ENCODE data around the gene LAPTM5. TPM values are rescaled to one million over a fixed set of nuclear protein-coding genes. Genes with fewer than 3 reads are reported as not detected.

The LAPTM5 gene
- total and polyA plus RNA-seq, 2 of the 8 experiments (the other 6 are each of a cell fraction or from before 2014, with no cell fraction given) = 0.37 to 1.4 TPM

GRCh38 chr1:30714025-30714424 is 43.5 kb downstream of the LAPTM5 start (continued):
- TF ChIP-seq JUN (IDR thresholded peaks at IDR 0.05; ENCODE audit: low read depth, low read length) (no peak), CTCF (IDR thresholded peaks at IDR 0.05; ENCODE audit: control extremely low read depth in 1 of 3, insufficient read depth in 1 of 3, low read depth in 1 of 3, low read length in 3 of 3) (no peak), SIN3A (conservative IDR thresholded peaks at IDR 0.05 in 1 of 2, IDR thresholded peaks at IDR 0.05 in 1 of 2; ENCODE audit: low read depth in 1 of 2, low read length in 2 of 2) (no peak), TEAD4 (IDR thresholded peaks at IDR 0.05; ENCODE audit: low read depth, low read length) (no peak), PHF8 (conservative IDR thresholded peaks at IDR 0.05; ENCODE audit: low read depth, low read length) (no peak), EZH2 (IDR thresholded peaks at IDR 0.05; ENCODE audit: low read depth, low read length, severe bottlenecking) (no peak), POLR2A (IDR thresholded peaks at IDR 0.05; ENCODE audit: control extremely low read depth in 1 of 2, low read depth in 2 of 2, low read length in 2 of 2) (no peak), FOSL1 (IDR thresholded peaks at IDR 0.05; ENCODE audit: insufficient read depth, low read depth, low read length) (no peak), SAP30 (IDR thresholded peaks at IDR 0.05; ENCODE audit: insufficient read depth, insufficient replicate concordance, low read length) (no peak)
